Adrenal gland (tissue), 5 donors: Measurements from ENCODE around the gene TRMT2A.

Source experiments
- POLR2A ChIP-seq, 2 donors: fragments of 450-650 bp; IDR thresholded peaks; one replicate each; pipeline ENCODE4 v1.6.1; 2017; ENCODE audit warnings: antibody characterized with exemption in 2 of 2, mild to moderate bottlenecking in 2 of 2, moderate library complexity in 1 of 2
- TF ChIP-seq, protein P1 (sequence below), 6 experiments: fragments of 450-650 bp in 4 of 6; fragments of 200-600 bp in 2 of 6; sonication (generic) in 1 of 6; IDR thresholded peaks; 1 replicate in 5 of 6; 2 replicates in 1 of 6; pipeline versions ENCODE4 v1.5.1 to v1.8.0; 2016 to 2021; ENCODE audit warnings: antibody characterized with exemption in 6 of 6, mild to moderate bottlenecking in 2 of 6, moderate library complexity in 1 of 6
- donor health status: DM: no; HTN: no; CAD: no.

DNA sequence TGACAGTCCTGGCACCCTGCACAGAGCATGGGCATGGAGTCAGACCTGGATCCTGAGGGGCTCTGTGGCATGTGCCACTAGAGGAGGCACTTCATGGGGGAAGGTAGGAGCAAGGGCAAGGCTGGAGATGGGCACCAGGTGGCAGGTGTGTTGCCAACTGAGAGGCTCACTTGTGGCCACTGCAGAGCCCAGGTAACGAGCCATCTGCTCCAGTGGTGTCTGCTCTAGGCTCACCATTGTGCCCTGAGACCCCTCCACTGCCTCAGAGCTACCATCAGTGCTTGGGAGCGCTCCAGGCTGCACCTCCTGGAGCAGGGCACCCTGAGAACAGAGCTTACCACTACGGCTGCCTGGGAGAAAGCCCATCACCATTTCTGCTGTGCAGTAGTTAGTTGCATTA, 13.3 kb upstream of the TRMT2A start:
- TF ChIP-seq POLR2A (IDR thresholded peaks at IDR 0.05) = no peak
- TF ChIP-seq, protein P1, sequence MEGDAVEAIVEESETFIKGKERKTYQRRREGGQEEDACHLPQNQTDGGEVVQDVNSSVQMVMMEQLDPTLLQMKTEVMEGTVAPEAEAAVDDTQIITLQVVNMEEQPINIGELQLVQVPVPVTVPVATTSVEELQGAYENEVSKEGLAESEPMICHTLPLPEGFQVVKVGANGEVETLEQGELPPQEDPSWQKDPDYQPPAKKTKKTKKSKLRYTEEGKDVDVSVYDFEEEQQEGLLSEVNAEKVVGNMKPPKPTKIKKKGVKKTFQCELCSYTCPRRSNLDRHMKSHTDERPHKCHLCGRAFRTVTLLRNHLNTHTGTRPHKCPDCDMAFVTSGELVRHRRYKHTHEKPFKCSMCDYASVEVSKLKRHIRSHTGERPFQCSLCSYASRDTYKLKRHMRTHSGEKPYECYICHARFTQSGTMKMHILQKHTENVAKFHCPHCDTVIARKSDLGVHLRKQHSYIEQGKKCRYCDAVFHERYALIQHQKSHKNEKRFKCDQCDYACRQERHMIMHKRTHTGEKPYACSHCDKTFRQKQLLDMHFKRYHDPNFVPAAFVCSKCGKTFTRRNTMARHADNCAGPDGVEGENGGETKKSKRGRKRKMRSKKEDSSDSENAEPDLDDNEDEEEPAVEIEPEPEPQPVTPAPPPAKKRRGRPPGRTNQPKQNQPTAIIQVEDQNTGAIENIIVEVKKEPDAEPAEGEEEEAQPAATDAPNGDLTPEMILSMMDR (IDR thresholded peaks at IDR 0.05) = no peak
